SK-N-MC (cell line): ENCODE data around the gene ME1.

Experiments used
- EZH2 ChIP-seq: fragments of 200-600 bp; sonication (generic); IDR thresholded peaks from one replicate; pipeline ENCODE4 v1.6.1; 2017; ENCODE audit warnings: antibody characterized with exemption
- FOXP2 ChIP-seq: optimal IDR thresholded peaks from 2 replicates; pipeline ENCODE3; 2011; ENCODE audit warnings: mild to moderate bottlenecking, moderate library complexity; ENCODE audit not compliant: insufficient read depth; ENCODE audit errors: extremely low read length, control extremely low read depth
- POLR2AphosphoS5 ChIP-seq: IDR thresholded peaks from 2 replicates; pipeline ENCODE4 v1.6.1; 2012; ENCODE audit warnings: mild to moderate bottlenecking, low read depth, low read length, borderline replicate concordance

GRCh38 chr6:83368577-83368976 lies 62.3 kb downstream of the ME1 start:
- no peak for TF ChIP-seq EZH2
- no peak for TF ChIP-seq POLR2AphosphoS5
- no peak for TF ChIP-seq FOXP2
